TTC549 (cell line): ENCODE results near the gene PSMD1.
"Not testable (repeated sequence)": the region's sequence is repeated elsewhere in the genome, so short reads cannot be mapped to it uniquely, and the experiment has no call there.

ENCODE experiments used
- FAIRE-seq: peaks from 2 replicates; lab custom pipeline; 2012; peaks lifted over from hg19 to GRCh38; lab: Jason Lieb, UNC

The PSMD1 gene

DNA sequence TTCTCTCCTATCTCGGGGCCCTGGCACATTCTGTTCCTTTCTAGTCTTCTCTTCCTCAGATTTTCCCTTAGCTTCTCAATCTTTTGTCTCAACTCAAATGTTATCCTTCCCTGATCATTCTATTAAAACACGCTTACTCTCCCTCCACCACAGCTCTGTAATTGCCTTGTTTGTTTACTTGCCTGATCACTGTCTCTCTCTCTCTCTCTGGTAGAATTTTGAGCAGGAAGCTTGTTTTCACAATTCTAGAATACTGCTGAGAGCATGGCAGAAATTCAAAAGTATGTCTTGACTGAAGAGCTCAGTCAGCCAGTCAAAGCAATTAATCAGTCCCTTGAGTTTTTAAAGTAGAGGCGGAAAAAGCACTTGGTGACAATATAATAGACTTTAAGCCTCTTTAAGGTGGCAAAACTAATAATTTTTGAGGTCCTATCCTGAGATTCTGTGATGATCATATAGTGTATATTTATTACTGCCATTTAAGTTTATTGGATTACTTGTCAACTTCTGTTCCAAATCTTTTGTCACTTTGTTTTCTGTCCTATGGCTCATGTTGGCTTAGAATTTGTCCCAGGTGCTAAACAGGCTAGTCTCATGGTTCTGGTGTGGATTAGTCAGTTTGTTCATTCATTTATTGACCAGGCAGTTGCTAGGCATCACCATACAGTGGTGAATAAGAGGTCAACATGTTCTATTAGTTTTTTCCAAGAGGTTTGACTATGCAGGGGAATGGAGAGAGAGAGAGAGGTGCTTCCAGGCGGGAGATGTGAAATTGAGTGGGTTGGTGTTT is 2.3 kb downstream of the PSMD1 start:
- no peak for FAIRE-seq

DNA sequence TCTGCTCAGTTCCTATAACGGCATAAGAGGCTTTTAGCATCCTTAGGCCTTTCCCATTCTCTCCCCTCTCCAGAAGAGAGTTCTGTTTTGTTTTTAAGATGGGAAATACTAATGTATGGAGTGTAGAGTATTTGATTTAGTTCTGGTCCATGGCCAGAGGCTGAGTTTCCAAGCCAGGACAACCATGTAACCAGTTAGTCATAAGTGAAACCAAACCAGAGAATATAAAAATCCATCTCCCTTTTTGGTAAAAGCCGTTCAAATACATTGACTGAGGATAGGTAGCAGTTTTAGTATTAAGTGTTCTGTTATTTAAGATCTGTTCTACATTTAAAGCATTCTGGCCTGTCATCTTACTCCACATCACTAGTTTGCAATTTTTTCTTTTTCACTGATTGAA is 3.1 kb downstream of the PSMD1 start:
- FAIRE-seq: no peak

DNA sequence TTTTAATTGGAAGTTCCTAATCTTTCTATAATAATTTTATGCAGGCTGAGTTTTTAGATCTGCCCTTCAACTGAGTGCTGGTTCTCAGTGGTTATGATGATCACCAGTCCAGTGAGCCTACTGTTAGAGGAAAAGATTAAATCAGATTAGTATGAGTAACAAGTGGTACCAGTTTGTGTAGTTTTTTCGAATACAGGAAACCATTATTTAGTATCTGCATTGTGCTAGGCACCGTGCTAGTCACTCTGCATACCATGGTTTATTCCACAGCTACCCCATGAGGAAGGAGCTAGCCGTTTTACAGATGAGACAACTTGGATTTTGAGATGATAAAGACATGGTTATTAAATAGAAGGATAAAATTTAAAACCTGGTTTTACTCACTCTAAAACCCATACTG is 6.1 kb downstream of the PSMD1 start:
- FAIRE-seq: no peak

DNA sequence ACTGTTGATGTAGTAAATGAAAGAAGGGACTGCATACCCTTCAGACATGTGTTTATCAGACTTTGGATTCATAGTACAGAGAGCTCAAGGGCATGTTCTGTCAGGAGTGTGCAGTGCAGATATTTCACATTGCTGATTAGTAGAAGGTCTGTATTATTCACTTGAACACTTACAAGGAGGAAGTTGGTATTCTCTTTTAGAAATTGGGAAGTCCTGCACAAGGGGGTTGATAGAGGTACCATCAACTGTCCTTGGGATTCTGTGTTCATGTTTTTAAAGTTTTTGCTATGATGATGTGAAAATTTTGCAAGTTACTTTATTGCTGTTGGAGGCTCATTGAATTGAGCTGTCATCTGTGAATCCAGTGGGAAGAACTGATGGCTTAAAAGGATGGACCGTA is 6.7 kb downstream of the PSMD1 start:
- FAIRE-seq: no peak

DNA sequence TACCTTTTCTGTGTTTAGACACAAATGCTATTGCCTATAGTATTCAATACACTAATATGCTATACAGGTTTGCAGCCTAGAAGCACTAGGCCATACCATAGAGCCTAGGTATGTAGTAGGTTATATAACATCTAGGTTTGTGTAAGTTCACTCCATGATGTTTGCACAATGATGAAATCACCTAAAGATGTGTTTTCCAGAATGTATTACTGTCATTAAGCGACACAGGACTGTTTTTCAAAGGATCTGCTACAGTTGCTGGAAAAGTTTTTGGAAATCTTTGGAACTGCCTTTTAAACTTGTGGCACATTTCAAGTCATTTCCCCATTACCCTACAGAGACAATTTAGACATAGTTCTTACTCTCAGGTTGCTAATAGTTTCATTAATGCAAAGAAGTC is 9.3 kb downstream of the PSMD1 start:
- FAIRE-seq: no peak

DNA sequence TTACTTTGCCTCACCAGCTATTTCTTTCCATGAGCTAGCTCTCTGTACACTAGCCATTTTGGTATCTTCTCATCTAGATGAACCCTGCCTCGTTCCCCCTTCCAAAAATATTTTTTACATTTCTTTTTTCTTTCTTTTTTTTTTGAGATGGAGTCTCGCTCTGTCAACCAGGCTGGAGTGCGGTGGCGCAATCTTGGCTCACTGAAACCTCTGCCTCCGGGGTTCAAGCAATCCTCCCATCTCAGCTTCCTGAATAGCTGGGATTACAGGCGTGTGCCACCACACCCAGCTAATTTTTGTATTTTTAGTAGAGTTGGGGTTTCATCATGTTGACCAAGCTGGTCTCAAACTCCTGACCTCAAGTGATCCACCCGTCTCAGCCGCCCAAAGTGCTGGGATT is 10.9 kb downstream of the PSMD1 start:
- not testable (repeated sequence) for FAIRE-seq

DNA sequence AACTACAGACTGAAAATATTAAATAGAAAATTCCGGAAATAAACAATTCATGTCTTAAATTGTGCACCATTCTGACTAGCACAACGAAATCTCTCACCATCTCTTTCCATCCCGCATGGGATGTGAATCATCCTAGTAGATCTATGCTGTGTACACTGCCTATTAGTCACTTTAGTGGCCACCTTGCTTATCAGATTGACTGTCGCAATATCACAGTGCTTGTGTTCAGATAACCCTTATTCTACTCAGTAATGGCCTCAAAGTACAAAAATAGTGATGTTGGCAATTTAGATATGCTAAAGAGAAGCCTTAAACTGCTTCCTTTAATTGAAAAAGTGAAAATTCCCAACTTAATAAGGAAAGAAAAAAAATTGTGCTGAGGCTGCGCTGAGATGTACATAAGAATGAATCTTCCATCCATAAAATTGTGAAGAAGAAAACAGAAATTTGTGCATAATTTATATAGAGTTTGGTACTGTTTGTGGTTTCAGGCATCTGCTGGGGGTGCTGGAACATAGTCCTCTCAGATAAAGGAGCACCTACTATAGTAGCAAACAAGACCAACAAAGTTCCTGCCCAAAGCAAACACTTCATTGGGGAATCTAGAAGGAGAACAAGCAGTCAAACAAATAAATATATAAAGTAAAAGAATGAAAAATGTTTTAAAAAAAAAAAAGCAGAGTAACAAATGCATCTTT is 12.0 kb downstream of the PSMD1 start:
- FAIRE-seq: no peak

DNA sequence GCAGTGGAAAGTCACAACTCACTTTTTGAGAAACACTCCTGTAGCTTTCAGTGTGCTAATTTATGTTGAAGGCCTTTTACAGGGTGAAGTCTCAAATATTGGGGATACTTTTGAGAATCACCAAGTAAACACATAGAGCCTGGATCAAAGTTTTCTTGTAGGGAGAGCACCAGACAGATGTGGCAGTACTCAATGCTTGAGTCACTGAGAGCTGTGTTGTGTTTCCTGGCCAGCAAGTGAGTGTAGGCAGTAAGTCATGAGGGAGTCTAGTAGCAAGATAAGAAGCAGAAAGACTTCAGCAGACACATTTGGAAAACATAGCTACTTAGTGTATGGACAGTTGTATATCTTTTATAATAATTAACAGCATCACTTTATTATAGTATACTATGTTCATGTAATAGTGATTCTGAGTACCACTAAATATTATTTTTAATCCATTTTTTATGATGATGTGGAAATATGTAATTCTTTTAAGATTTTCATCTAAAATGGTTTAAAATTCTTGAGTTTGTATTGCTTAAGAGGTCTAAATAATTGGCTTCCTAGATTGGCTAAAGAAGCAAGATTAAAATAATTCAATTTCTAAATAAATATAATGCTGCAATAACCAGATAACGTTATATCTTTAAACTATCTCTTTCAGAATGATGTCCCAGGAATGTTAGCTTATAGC is 12.8 kb downstream of the PSMD1 start:
- FAIRE-seq: peak; percentile 52

DNA sequence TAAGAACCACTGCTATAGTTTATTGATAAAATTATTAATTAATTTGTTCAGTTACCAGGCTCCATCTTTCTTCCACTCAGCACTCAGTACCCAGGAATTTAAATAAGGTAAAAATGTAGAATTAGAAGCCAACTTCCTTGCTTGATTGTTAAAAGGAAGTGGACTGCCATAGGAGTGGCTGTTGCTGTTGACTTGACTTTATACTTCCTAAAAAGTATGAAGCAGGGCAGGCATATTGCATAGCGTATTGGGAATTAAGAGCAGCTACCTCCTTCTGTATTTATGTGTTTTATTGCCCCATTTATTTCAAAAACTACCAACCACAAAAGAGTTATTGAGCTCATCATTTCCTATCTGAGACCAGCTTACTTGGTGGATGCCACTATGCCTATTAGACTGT is 27.9 kb downstream of the PSMD1 start:
- FAIRE-seq: no peak

DNA sequence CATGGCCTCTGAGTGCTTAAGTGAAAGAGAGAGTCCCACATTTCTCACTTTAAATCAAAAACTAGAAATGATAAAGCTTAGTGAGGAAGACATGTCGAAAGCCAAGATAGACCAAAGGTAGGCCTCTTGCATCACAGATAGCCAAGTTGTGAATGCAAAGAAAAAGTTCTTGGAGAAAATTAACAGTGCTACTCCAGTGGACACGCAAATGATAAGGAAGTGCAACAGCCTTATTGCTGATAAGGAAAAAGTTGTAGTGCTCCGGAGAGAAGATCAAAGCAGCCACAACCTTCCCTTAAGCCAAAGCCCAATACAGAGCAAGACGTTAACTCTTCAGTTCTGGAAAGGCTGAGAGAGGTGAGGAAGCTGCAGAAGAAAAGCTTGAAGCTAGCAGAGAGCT is 32.1 kb downstream of the PSMD1 start:
- no peak for FAIRE-seq

DNA sequence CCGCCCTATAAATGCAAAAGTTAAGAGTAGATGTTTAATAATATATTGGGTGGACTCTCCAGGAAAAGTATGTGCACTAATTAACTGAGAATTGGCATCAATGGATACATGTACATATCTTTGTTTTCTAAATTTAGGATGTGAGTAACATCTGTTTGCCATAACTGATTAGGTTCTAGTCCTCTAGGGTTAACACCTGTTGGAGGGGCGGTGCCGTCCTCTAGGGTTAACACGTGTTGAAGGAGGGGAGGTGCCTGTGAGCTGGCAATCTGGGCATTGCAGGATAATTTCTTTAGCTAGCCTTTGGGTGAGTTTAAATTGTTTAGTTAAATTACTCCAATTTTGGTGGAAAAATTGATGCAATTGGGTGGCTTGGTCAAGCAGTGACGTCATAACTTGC is 37.3 kb downstream of the PSMD1 start:
- no peak for FAIRE-seq

DNA sequence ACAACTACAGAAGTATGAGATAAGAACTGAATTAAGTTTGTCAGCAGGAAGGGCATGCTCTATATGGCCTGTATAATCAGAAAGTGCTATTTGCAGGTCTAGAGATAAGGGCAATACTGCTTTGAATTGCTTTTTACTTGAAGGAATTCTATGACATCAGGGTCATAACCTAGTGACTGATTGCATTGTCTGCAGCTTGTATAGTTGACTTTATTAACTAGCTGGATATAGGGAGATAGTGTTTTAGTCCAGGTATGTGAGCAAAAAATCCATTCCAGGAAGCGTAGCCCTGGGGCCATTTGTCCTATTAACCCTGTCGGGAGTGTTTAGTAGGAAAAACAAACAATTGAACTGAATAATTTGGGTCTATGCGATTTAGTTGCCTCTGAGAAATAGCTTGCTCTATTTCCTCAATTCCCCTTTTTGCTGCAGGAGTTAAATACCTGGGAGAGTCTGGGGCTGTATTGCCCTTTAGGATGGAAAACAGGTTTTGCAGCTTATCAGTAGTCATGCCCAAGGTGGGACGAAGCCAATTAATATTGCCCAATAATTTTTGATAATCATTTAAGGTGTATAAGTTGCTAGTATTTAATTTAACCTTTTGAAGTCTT is 38.2 kb downstream of the PSMD1 start:
- no peak for FAIRE-seq

DNA sequence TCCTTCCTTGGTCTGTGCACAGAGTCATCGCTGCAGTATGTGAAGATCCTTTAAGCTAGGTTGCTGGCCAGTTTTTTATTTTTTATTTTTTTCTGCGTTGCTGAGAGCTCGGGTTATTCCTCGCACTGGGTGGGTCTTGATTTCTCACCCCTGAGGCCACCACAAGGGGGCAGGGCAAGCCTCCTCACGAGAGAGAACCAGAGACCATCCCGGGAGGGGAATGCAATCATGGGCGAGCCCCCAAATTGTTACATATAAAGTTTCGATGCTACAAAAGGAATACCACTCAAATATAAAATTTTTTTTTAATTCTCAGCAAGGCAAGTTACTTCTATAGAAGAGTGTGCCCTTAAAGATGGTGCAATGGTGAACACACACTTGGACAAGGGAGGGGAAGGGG is 43.3 kb downstream of the PSMD1 start:
- FAIRE-seq: no peak

DNA sequence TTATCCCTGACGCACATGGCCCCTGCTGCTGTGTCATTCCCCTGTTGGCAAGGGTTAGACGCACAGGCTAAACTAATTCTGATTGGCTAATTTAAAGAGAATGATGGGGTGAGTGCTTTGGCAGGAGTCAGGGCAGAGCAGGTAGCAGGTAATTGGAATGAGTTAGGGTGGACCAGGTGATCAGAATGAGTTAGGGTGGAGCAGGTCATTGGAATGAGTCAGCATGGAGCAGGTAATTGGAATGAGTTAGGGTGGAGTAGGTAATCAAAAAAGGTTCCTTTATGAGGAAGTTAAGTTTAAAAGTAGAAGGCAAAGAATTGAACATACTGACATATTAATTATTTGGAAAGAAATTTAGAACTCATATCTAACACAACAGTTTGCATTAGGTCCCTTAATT is 43.7 kb downstream of the PSMD1 start:
- not testable (repeated sequence) for FAIRE-seq

DNA sequence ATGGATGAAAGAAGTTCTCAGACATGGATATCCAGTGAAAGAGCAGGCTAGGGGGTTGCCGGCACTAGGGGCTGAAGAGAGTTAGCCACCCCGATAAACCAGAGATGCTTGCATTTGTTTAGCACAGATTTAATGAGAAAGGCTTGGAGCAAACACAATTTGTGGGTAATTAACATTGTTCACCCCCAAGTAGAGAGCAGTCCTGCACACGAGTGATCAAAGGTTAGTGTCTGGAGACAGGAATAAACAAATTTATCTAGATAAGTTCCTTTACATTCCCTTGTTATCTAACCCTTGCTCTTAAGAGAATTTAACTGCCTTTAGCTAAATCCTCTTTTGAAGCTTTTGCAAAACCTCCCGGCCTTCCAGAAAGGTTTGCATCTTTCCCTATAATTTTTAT is 44.3 kb downstream of the PSMD1 start:
- FAIRE-seq: no peak

DNA sequence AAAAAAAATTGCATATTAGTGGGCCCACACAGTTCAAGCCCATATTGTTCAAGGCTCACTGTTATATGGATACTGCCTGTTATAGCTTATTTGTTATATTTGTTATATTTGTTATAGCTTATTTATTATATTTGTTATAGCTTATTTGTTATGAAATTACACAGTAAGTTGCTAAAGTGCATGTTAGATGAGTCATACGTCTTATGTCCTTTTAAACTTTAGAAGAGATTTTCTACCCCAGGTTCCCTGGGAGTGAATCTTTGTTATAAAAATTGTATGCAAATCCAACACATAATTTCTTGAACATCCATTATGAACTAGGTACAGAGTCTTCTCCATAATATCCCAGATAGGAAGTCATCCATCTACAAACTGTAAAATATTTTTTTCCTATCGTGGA is 46.1 kb downstream of the PSMD1 start:
- FAIRE-seq: no peak

DNA sequence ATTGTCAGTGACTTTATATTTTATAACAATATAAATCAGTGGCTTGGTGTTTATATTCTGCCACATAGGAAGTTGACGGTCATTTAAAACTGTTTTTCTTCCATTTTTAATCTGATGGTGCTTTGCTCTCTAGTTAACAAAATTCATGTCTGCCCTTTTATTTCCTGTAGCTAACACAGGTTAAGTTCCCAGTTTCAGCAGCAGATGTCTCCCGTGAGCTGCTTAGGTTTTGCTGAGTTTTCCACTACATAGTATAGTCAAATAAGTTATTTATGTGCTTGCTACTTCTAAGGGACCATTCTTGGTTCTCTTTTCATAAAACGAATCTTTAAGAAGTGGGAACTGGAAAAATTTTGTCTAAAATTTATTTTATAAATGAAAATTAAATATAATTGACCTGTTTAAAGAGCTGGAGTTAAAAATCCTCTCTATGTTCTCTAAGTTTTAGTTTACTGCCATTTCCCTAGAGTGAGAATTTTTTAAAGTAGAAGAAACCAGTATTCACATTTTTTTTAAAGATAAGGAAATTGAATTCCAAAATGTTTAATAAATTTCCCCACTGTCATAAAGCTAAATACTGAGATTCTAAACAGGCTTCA is 47.5 kb downstream of the PSMD1 start:
- FAIRE-seq: peak; percentile 94

DNA sequence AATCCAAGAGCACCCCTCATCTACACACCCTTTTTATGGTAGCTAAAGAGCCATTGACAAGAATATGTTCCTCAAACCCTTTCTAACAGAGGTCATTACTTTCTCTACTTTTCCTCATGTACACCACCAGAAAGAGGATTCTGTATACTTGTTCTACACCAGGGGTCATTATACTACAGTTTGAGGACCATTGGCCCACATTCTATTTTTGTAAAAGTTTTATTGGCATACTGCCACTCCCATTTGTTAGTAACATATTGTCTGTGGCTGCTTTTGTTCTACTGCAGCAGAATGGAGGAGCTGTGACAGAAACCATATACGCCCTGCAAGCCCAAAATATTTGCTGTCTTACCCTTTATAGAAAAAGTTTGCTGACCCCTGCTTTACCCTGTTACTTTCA is 53.9 kb downstream of the PSMD1 start:
- FAIRE-seq: no peak

DNA sequence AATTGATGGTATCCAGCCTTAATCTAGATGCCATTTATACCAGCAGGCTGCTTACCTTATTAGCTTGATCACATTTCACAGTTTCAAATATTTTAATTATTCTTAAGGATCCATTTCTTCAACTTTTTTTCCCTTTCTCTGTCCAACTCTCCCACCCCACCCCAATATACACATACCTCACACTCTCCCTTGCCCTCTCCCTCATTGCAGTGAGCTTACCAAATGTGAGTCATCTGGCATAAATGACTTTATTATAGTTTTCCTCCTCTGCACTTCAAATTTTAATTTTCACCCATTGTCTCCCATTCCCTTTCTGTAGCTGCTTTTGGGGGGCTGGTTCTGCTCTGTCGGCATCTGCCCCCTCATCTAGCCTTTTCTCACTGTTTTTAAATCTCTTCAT is 55.3 kb downstream of the PSMD1 start:
- no peak for FAIRE-seq

DNA sequence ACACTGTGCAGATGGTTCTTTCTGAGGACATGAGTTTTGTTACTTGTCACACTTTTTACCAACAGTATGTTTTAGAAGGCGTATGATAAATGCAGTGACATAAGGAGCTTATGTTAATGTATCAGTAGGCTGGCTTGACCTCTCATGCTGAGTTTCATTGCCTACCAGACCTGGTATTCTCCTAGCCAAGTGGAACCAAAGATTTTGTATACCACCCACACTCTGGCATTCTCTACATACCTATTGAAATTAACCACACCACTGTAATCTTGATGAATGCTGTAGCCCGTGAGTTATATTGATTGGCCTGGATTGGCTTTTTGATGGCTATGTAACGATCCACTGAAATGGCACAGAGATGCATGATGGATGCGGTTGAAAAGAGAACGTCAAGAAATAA is 56.8 kb downstream of the PSMD1 start:
- no peak for FAIRE-seq

DNA sequence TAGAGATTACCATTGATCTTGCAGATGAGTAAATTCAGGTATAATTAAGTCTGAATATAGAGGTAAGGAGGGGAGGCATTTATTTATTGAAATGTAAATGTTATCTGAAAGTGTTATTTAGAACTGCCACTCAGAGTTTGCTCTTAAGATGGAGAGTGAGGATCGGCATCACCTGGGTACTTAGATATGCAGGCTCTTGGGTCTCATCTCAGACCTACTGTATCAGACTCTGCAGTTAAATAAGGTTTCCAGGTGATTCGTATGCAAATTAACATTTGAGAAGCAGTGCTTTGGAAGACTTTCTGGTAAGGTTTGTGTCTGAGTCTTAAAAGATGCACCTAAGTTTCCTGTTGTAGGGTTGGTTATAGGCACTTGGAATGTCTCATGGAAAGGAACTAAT is 59.0 kb downstream of the PSMD1 start:
- FAIRE-seq: no peak

DNA sequence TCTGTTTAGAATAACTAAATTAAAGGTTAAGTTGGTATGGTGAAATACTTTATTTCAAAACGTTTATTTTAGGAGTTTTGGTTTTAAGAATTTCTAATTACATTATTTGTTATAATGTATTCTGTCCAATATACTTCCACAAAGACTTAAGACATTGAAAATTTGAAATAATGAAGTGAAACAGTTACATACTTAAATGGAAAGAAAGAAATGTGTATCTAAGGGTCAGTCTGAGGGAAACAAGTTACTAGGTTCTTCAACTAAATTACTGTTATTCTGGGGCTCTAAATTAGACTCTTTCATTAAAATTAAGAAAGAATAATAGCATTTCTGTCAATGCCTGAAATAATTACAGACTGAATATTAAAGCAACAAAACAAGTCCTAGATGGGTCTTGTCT is 60.5 kb downstream of the PSMD1 start:
- FAIRE-seq: peak; percentile 85
